ENCODE data around the gene PTEN. TPM values are rescaled to one million over a fixed set of nuclear protein-coding genes. Genes with fewer than 3 reads are reported as not detected.

The PTEN gene
- total and polyA plus RNA-seq, 9 of the 15 experiments (the other 6 are each of a cell fraction or from before 2014, with no cell fraction given), result 8.4 to 56.9 (median 22.2) TPM

DNA sequence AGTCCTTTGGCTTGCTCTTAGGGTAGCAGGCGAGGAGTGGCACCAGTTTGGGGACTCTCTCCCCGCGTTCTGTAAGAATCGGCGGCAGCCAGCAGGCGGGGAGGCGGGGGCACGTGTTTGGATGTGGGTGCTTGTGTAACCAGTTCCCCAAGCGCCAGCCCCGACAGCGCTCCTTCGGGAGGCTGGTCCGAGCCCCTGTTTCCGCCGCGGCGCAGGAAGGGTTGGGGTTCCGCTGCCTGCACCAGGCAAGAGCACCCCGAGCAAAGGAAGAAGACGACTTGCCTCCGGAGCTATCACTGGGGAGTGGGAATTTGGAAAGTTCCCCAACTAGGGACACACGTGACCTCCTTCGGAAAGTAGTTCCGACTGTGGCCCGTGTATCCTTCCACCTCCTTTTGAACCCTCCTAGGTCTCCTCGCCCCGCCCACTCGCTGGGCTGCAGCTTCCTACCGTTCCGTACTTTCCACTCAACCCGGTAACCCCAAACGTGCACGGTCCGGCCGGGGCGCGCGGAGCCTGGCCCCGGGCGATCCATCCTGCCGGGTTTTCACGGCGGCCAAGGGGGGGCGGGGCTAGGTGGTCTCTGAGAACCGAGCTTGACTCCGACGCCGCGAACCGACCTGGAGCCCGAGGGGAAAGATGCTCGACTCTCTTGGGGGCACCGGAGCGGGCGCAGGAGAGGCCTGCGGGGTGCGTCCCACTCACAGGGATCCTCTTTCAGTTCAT lies 1.3 kb upstream of the PTEN start (continued):
- no peak for TF ChIP-seq SMC3 (conservative IDR thresholded peaks at IDR 0.05; ENCODE audit: insufficient read depth, low read depth, low read length)
- no peak for TF ChIP-seq TCF7L2 (IDR thresholded peaks at IDR 0.05; ENCODE audit: low read depth, low read length)
- TF ChIP-seq, protein P1, sequence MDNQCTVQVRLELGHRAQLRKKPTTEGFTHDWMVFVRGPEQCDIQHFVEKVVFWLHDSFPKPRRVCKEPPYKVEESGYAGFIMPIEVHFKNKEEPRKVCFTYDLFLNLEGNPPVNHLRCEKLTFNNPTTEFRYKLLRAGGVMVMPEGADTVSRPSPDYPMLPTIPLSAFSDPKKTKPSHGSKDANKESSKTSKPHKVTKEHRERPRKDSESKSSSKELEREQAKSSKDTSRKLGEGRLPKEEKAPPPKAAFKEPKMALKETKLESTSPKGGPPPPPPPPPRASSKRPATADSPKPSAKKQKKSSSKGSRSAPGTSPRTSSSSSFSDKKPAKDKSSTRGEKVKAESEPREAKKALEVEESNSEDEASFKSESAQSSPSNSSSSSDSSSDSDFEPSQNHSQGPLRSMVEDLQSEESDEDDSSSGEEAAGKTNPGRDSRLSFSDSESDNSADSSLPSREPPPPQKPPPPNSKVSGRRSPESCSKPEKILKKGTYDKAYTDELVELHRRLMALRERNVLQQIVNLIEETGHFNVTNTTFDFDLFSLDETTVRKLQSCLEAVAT (IDR thresholded peaks at IDR 0.05), result peak in 1 of 2 experiments; percentile 22; a peak in 1 of 4 replicates
- TF ChIP-seq GATAD2B (IDR thresholded peaks at IDR 0.05; ENCODE audit: borderline replicate concordance), result peak; percentile 82
- TF ChIP-seq, protein P2, sequence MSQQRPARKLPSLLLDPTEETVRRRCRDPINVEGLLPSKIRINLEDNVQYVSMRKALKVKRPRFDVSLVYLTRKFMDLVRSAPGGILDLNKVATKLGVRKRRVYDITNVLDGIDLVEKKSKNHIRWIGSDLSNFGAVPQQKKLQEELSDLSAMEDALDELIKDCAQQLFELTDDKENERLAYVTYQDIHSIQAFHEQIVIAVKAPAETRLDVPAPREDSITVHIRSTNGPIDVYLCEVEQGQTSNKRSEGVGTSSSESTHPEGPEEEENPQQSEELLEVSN (IDR thresholded peaks at IDR 0.05; ENCODE audit: borderline replicate concordance in 1 of 2, extremely low read depth in 1 of 2, insufficient read depth in 1 of 2, insufficient read length in 1 of 2, low read depth in 1 of 2, low read length in 1 of 2, poor library complexity in 1 of 2, severe bottlenecking in 1 of 2), result peak; percentile 82 to 83
- TF ChIP-seq, protein P3, sequence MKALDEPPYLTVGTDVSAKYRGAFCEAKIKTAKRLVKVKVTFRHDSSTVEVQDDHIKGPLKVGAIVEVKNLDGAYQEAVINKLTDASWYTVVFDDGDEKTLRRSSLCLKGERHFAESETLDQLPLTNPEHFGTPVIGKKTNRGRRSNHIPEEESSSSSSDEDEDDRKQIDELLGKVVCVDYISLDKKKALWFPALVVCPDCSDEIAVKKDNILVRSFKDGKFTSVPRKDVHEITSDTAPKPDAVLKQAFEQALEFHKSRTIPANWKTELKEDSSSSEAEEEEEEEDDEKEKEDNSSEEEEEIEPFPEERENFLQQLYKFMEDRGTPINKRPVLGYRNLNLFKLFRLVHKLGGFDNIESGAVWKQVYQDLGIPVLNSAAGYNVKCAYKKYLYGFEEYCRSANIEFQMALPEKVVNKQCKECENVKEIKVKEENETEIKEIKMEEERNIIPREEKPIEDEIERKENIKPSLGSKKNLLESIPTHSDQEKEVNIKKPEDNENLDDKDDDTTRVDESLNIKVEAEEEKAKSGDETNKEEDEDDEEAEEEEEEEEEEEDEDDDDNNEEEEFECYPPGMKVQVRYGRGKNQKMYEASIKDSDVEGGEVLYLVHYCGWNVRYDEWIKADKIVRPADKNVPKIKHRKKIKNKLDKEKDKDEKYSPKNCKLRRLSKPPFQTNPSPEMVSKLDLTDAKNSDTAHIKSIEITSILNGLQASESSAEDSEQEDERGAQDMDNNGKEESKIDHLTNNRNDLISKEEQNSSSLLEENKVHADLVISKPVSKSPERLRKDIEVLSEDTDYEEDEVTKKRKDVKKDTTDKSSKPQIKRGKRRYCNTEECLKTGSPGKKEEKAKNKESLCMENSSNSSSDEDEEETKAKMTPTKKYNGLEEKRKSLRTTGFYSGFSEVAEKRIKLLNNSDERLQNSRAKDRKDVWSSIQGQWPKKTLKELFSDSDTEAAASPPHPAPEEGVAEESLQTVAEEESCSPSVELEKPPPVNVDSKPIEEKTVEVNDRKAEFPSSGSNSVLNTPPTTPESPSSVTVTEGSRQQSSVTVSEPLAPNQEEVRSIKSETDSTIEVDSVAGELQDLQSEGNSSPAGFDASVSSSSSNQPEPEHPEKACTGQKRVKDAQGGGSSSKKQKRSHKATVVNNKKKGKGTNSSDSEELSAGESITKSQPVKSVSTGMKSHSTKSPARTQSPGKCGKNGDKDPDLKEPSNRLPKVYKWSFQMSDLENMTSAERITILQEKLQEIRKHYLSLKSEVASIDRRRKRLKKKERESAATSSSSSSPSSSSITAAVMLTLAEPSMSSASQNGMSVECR (CRISPR knock-in tag; IDR thresholded peaks at IDR 0.05), result 0 out of 2 replicates have a peak, but pooled peaks have one; percentile 26
- TF ChIP-seq FIP1L1 (IDR thresholded peaks at IDR 0.05; ENCODE audit: low read depth, low read length, poor library complexity, severe bottlenecking), result peak; percentile 68
- TF ChIP-seq TCF3 (CRISPR knock-in tag; IDR thresholded peaks at IDR 0.05), result 0 out of 2 replicates have a peak, but pooled peaks have one; percentile 3
- no peak for TF ChIP-seq NCOA2 (IDR thresholded peaks at IDR 0.05; ENCODE audit: partially characterized antibody in 2 of 2)
- TF ChIP-seq MTA3 (IDR thresholded peaks at IDR 0.05; ENCODE audit: borderline replicate concordance), result 0 out of 2 replicates have a peak, but pooled peaks have one; percentile 77
- TF ChIP-seq, protein P4, sequence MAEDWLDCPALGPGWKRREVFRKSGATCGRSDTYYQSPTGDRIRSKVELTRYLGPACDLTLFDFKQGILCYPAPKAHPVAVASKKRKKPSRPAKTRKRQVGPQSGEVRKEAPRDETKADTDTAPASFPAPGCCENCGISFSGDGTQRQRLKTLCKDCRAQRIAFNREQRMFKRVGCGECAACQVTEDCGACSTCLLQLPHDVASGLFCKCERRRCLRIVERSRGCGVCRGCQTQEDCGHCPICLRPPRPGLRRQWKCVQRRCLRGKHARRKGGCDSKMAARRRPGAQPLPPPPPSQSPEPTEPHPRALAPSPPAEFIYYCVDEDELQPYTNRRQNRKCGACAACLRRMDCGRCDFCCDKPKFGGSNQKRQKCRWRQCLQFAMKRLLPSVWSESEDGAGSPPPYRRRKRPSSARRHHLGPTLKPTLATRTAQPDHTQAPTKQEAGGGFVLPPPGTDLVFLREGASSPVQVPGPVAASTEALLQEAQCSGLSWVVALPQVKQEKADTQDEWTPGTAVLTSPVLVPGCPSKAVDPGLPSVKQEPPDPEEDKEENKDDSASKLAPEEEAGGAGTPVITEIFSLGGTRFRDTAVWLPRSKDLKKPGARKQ (CRISPR knock-in tag; IDR thresholded peaks at IDR 0.05), result no peak
- no peak for TF ChIP-seq MEIS2 (IDR thresholded peaks at IDR 0.05; ENCODE audit: partially characterized antibody)
- TF ChIP-seq CBFB (CRISPR knock-in tag; IDR thresholded peaks at IDR 0.05), result 0 out of 2 replicates have a peak, but pooled peaks have one; percentile 22
- no peak for TF ChIP-seq ZNF75A (CRISPR knock-in tag; IDR thresholded peaks at IDR 0.05)
- no peak for TF ChIP-seq SLC30A9 (CRISPR knock-in tag; IDR thresholded peaks at IDR 0.05)
- no peak for TF ChIP-seq ESRRB (CRISPR knock-in tag; IDR thresholded peaks at IDR 0.05; ENCODE audit: borderline replicate concordance)
- no peak for TF ChIP-seq ATF1 (CRISPR knock-in tag; IDR thresholded peaks at IDR 0.05)
- TF ChIP-seq ATF1 (tag; IDR thresholded peaks at IDR 0.05), result peak; percentile 65

Data from K562 (cell line).